GM12891 (cell line): ENCODE results near the gene CDH23.

Source experiments
- POLR2A ChIP-seq: IDR thresholded peaks from 2 replicates; pipeline ENCODE4 v1.6.1; 2011; ENCODE audit warnings: low read depth, low read length, control low read depth
- POLR2AphosphoS5 ChIP-seq: IDR thresholded peaks from 2 replicates; pipeline ENCODE4 v1.6.1; 2011; ENCODE audit warnings: low read depth, low read length, control low read depth
- POU2F2 ChIP-seq: IDR thresholded peaks from 2 replicates; pipeline ENCODE4 v1.6.1; 2011; ENCODE audit warnings: low read depth, mild to moderate bottlenecking, control low read depth, low read length, moderate library complexity
- TAF1 ChIP-seq: IDR thresholded peaks from 2 replicates; pipeline ENCODE4 v1.6.1; 2011; ENCODE audit warnings: low read depth, low read length, control low read depth

- TF ChIP-seq POLR2AphosphoS5 (no peak), POLR2A (no peak), POU2F2 (no peak), TAF1 (no peak)
These were observed 386.3 kb downstream of the CDH23 start for GRCh38 chr10:71782917-71783490.
